ENCODE results near the gene FOXP1. TPM values are rescaled to one million over a fixed set of nuclear protein-coding genes. Genes with fewer than 3 reads are reported as not detected.

The FOXP1 gene
- total and polyA plus RNA-seq, 2 of the 8 experiments (the other 6 are each of a cell fraction or from before 2014, with no cell fraction given) = 13.9 to 25.4 TPM

GRCh38 chr3:71092665-71093064, 490.9 kb downstream of the FOXP1 start:
- Histone ChIP-seq H3K9ac (replicated peaks in 1 of 4; ENCODE audit: extremely low read depth in 1 of 4, low read depth in 3 of 4, low read length in 3 of 4) (no peak overlapping the region), H3K27ac (ENCODE audit: low read depth, low read length) (no peak overlapping the region), H2BK120ac (replicated peaks; ENCODE audit: low read depth, low read length) (no peak overlapping the region), H4K8ac (ENCODE audit: extremely low read depth, insufficient read depth, low read length) (no peak overlapping the region), H2AFZ (ENCODE audit: low read length) (no peak overlapping the region), H3K4ac (replicated peaks; ENCODE audit: insufficient read length, low read depth, low read length) (no peak overlapping the region), H2BK15ac (ENCODE audit: low read length) (no peak overlapping the region), H3K4me2 (ENCODE audit: insufficient read depth in 1 of 2, low read depth in 2 of 2, low read length in 2 of 2) (no peak overlapping the region), H3K9me3 (ENCODE audit: insufficient read depth in 2 of 2, low read depth in 1 of 2, low read length in 1 of 2) (no peaks in the 10 kb centered on the region), H2BK20ac (ENCODE audit: low read length) (no peak overlapping the region), H3K23ac (ENCODE audit: insufficient read length) (no peak overlapping the region), H2AK5ac (ENCODE audit: low read depth, low read length) (no peak overlapping the region), H4K5ac (ENCODE audit: insufficient read length, low read depth, low read length) (no peak overlapping the region), H3K4me1 (replicated peaks in 1 of 4; ENCODE audit: control insufficient read depth in 3 of 4, insufficient read depth in 4 of 4, low read length in 3 of 4) (peaks cover 0 to 4% (median 2%) of the 10 kb centered on the region in 4 experiments; a peak in 3 of 7 replicates), H3K56ac (replicated peaks; ENCODE audit: insufficient read length, low read depth, low read length) (no peak overlapping the region), H3K4me3 (ENCODE audit: extremely low read depth in 1 of 4, insufficient read depth in 2 of 4, low read depth in 3 of 4, low read length in 4 of 4) (no peak overlapping the region), H3K79me1 (ENCODE audit: low read depth, low read length) (no peaks in the 10 kb centered on the region), H3K23me2 (ENCODE audit: low read depth, low read length) (no peaks in the 10 kb centered on the region; the same call in 1 of the 2 replicates), H3K36me3 (ENCODE audit: control insufficient read depth in 2 of 4, insufficient read depth in 4 of 4, low read length in 3 of 4) (no peaks in the 10 kb centered on the region), H3K14ac (ENCODE audit: insufficient read length) (no peak overlapping the region), H3K18ac (ENCODE audit: extremely low read depth, low read length) (no peak overlapping the region), H4K20me1 (replicated peaks in 1 of 2; ENCODE audit: control insufficient read depth in 1 of 2, insufficient read depth in 2 of 2, low read length in 2 of 2) (no peaks in the 10 kb centered on the region), H2BK12ac (ENCODE audit: low read depth, low read length) (no peak overlapping the region), H3K79me2 (ENCODE audit: control insufficient read depth in 1 of 2, insufficient read depth in 2 of 2, low read length in 2 of 2) (no peaks in the 10 kb centered on the region), H2BK5ac (ENCODE audit: low read depth, low read length) (no peak overlapping the region), H4K91ac (replicated peaks; ENCODE audit: insufficient read length, low read length) (no peak overlapping the region), H3K27me3 (replicated peaks in 1 of 4; ENCODE audit: control insufficient read depth in 3 of 4, extremely low read depth in 1 of 4, insufficient read depth in 3 of 4, low read length in 3 of 4) (no peaks in the 10 kb centered on the region; a peak in 1 of 7 replicates)
- ChIA-PET CTCF (ENCODE audit: partially characterized antibody) (no interaction called here), POLR2A (ENCODE audit: partially characterized antibody) (no interaction called here)
- 94% methylated on average over 4 of the region's 4 CpGs; no CpG with 5 or more reads in 1 of the 2 experiments for WGBS, 2 experiments (ENCODE audit: extremely low coverage in 1 of 2, insufficient coverage in 1 of 2, insufficient read length in 1 of 2, insufficient replicate concordance in 2 of 2, low coverage in 1 of 2, low lambda C conversion rate in 2 of 2, missing lambda C conversion rate in 1 of 2)
- DNase-seq (ENCODE audit: low read depth in 1 of 2, low spot score in 2 of 2) (no peak), FAIRE-seq (no peak)
- TF ChIP-seq ATF3 (IDR thresholded peaks at IDR 0.05; ENCODE audit: insufficient read depth, low read depth, low read length) = no peak
- TF ChIP-seq SIN3A (conservative IDR thresholded peaks at IDR 0.05 in 1 of 2, IDR thresholded peaks at IDR 0.05 in 1 of 2; ENCODE audit: low read depth in 1 of 2, low read length in 2 of 2) = no peak
- no peak for TF ChIP-seq EP300 (IDR thresholded peaks at IDR 0.05; ENCODE audit: borderline replicate concordance in 1 of 2, low read depth in 2 of 2, low read length in 2 of 2)
- no peak for TF ChIP-seq CBX5 (IDR thresholded peaks at IDR 0.05; ENCODE audit: low read depth, low read length)
- no peak for TF ChIP-seq RFX5 (IDR thresholded peaks at IDR 0.05; ENCODE audit: borderline replicate concordance, low read depth, low read length)
- no peak for TF ChIP-seq JUN (IDR thresholded peaks at IDR 0.05; ENCODE audit: low read depth, low read length)
- TF ChIP-seq GABPA (IDR thresholded peaks at IDR 0.05; ENCODE audit: borderline replicate concordance, insufficient read depth, low read length) = no peak
- no peak for TF ChIP-seq GTF2F1 (IDR thresholded peaks at IDR 0.05; ENCODE audit: borderline replicate concordance, low read depth, low read length)
- TF ChIP-seq BCL11A (IDR thresholded peaks at IDR 0.05; ENCODE audit: low read depth in 2 of 2, low read length in 2 of 2) = no peak
- TF ChIP-seq CBX8 (IDR thresholded peaks at IDR 0.05; ENCODE audit: borderline replicate concordance, low read depth, low read length) = no peak
- TF ChIP-seq TAF1 (IDR thresholded peaks at IDR 0.05; ENCODE audit: low read depth, low read length) = no peak
- no peak for TF ChIP-seq TCF12 (IDR thresholded peaks at IDR 0.05; ENCODE audit: low read depth, low read length)
- TF ChIP-seq RNF2 (IDR thresholded peaks at IDR 0.05; ENCODE audit: borderline replicate concordance, low read depth, low read length, missing control alignments, poor library complexity, severe bottlenecking) = no peak

All from H1 (cell line).